DND-41 (cell line): Measurements from ENCODE around the gene SGCD.

Experiments
- EZH2 ChIP-seq: IDR thresholded peaks from 3 replicates; pipeline ENCODE4 v1.6.1; 2012; ENCODE audit warnings: borderline replicate concordance, low read depth, mild to moderate bottlenecking, moderate library complexity, low read length, inconsistent platforms; ENCODE audit not compliant: severe bottlenecking
- TF ChIP-seq, protein P1 (sequence below): IDR thresholded peaks from 2 replicates; pipeline ENCODE4 v1.5.1; 2012; ENCODE audit warnings: borderline replicate concordance, low read length, moderate library complexity, mild to moderate bottlenecking; ENCODE audit not compliant: poor library complexity, severe bottlenecking; ENCODE audit errors: extremely low read depth

DNA sequence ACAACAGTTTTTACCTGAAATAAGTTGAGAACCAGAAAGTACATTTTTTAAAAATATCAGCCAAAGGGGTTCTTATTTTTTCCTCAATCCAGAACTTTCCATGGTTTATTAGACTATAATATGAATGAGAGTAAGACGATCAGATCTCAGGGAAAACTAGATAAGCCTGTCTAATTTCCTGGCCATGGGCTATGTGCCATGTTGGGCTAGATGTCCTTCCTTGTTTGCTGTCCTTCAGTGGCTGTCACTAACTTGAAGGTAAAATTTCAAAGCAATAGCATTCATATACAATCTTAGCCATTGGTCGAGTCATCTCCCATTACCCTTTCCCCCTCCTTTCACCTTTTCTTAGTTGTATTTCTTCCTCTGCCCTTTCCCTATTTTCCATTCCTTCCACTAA, 343.7 kb downstream of the SGCD start:
- TF ChIP-seq, protein P1, sequence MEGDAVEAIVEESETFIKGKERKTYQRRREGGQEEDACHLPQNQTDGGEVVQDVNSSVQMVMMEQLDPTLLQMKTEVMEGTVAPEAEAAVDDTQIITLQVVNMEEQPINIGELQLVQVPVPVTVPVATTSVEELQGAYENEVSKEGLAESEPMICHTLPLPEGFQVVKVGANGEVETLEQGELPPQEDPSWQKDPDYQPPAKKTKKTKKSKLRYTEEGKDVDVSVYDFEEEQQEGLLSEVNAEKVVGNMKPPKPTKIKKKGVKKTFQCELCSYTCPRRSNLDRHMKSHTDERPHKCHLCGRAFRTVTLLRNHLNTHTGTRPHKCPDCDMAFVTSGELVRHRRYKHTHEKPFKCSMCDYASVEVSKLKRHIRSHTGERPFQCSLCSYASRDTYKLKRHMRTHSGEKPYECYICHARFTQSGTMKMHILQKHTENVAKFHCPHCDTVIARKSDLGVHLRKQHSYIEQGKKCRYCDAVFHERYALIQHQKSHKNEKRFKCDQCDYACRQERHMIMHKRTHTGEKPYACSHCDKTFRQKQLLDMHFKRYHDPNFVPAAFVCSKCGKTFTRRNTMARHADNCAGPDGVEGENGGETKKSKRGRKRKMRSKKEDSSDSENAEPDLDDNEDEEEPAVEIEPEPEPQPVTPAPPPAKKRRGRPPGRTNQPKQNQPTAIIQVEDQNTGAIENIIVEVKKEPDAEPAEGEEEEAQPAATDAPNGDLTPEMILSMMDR: no peak
- no peak for TF ChIP-seq EZH2
